Lower leg skin (tissue), 4 donors: Measurements from ENCODE around the gene MICU1. TPM values are rescaled to one million over a fixed set of nuclear protein-coding genes. Genes with fewer than 3 reads are reported as not detected.

ENCODE experiments used
- DNase-seq, 2 donors: peaks; one replicate each; pipeline ENCODE4 v3.0.0-alpha.2; 2019; ENCODE audit warnings: low spot score in 2 of 2
- H3K4me3 ChIP-seq: fragments of 200-600 bp; sonication (generic); 2 replicates; pipeline ENCODE4 v1.5.1; 2017; ENCODE audit warnings: mild to moderate bottlenecking, low read depth; ENCODE audit not compliant: poor library complexity, severe bottlenecking
- CTCF ChIP-seq, 3 donors: fragments of 450-650 bp; IDR thresholded peaks; one replicate each; pipeline ENCODE4 v1.5.1; 2016; ENCODE audit warnings: antibody characterized with exemption in 3 of 3, mild to moderate bottlenecking in 3 of 3, moderate library complexity in 2 of 3
- POLR2A ChIP-seq, 2 donors: fragments of 450-650 bp; IDR thresholded peaks; one replicate each; pipeline ENCODE4 v1.6.1; 2016 to 2017; ENCODE audit warnings: antibody characterized with exemption in 2 of 2, mild to moderate bottlenecking in 1 of 2, moderate library complexity in 1 of 2
- WGBS, 2 donors: methylation state at CpG; one replicate each; pipeline ENCODE4 v1.1.5; 2018; 5-methylcytosine and 5-hydroxymethylcytosine counted together
- intact Hi-C: fragments of 100-400 bp; cut with DNase I; formaldehyde crosslinking; loops from one replicate; pipeline ENCODE4 v1.15.0; 2023; ENCODE audit warnings: low total_unique reads
- total RNA-seq, 4 donors: library from RNA; depleted of rRNA; stranded (reverse); fragments of >200 nt; gene quantifications; one replicate each; pipeline ENCODE4 v1.1.0, GENCODE V29; 2016

Gene MICU1
- total RNA-seq, 4 donors from 2014 or later: 36.8 to 54.6 (median 46.8) TPM

- no peak for DNase-seq
- H3K4me3 ChIP-seq: no peak overlapping the region
- TF ChIP-seq POLR2A (IDR thresholded peaks at IDR 0.05): no peak
- no peak for TF ChIP-seq CTCF (IDR thresholded peaks at IDR 0.05)
- WGBS, 2 donors: 83 to 84% methylated on average over 1 of the region's 1 CpG
- intact Hi-C loops: no loop called here
Observed at GRCh38 chr10:72499701-72500100, 126.2 kb downstream of the MICU1 start.

- intact Hi-C loops: no loop called here
- 73 to 78% methylated on average over 4 of the region's 4 CpGs for WGBS, 2 donors
- DNase-seq: no peak
- no peak for TF ChIP-seq POLR2A (IDR thresholded peaks at IDR 0.05)
- no peak for TF ChIP-seq CTCF (IDR thresholded peaks at IDR 0.05)
- no peak overlapping the region for H3K4me3 ChIP-seq
Observed at GRCh38 chr10:72490951-72491350, 134.9 kb downstream of the MICU1 start.

GRCh38 chr10:72487521-72487920 lies 138.4 kb downstream of the MICU1 start:
- 75 to 86% methylated on average over 3 of the region's 3 CpGs for WGBS, 2 donors
- DNase-seq: no peak
- TF ChIP-seq POLR2A (IDR thresholded peaks at IDR 0.05): no peak
- intact Hi-C loops: no loop called here
- H3K4me3 ChIP-seq: no peak overlapping the region

- H3K4me3 ChIP-seq: no peak overlapping the region
- 85 to 88% methylated on average over 4 of the region's 4 CpGs for WGBS, 2 donors
- no peak for DNase-seq
- no peak for TF ChIP-seq CTCF (IDR thresholded peaks at IDR 0.05)
- no peak for TF ChIP-seq POLR2A (IDR thresholded peaks at IDR 0.05)
- intact Hi-C loops: no loop called here
Observed at GRCh38 chr10:72487116-72487515, 138.8 kb downstream of the MICU1 start.

GRCh38 chr10:72485701-72486100 lies 140.2 kb downstream of the MICU1 start:
- H3K4me3 ChIP-seq: no peak overlapping the region
- intact Hi-C loops: no loop called here
- no peak for TF ChIP-seq POLR2A (IDR thresholded peaks at IDR 0.05)
- TF ChIP-seq CTCF (IDR thresholded peaks at IDR 0.05): no peak
- no peak for DNase-seq
- 86 to 94% methylated on average over 3 of the region's 3 CpGs for WGBS, 2 donors

- WGBS, 2 donors: 95 to 100% methylated on average over 3 of the region's 3 CpGs
- no peak for DNase-seq
- no peak overlapping the region for H3K4me3 ChIP-seq
- TF ChIP-seq CTCF (IDR thresholded peaks at IDR 0.05) (no peak), POLR2A (IDR thresholded peaks at IDR 0.05) (no peak)
- intact Hi-C loops: no loop called here
Observed at GRCh38 chr10:72484521-72484920, 141.4 kb downstream of the MICU1 start.
